Subcutaneous adipose tissue (tissue), 4 donors: ENCODE measurements around the gene FN3KRP. TPM values are rescaled to one million over a fixed set of nuclear protein-coding genes. Genes with fewer than 3 reads are reported as not detected.

Experiments used
- total RNA-seq, 4 donors: library from RNA; depleted of rRNA; stranded (reverse); fragments of >200 nt; gene quantifications; one replicate each; pipeline ENCODE4 v1.1.0, GENCODE V29; 2016
- TF ChIP-seq, protein P1 (sequence below): fragments of 450-650 bp; IDR thresholded peaks from one replicate; pipeline ENCODE4 v1.5.1; 2016; ENCODE audit warnings: low read depth, mild to moderate bottlenecking, control low read depth, antibody characterized with exemption, moderate library complexity

FN3KRP gene
- total RNA-seq, 4 donors from 2014 or later = 10.0 to 23.9 (median 12.1) TPM

DNA sequence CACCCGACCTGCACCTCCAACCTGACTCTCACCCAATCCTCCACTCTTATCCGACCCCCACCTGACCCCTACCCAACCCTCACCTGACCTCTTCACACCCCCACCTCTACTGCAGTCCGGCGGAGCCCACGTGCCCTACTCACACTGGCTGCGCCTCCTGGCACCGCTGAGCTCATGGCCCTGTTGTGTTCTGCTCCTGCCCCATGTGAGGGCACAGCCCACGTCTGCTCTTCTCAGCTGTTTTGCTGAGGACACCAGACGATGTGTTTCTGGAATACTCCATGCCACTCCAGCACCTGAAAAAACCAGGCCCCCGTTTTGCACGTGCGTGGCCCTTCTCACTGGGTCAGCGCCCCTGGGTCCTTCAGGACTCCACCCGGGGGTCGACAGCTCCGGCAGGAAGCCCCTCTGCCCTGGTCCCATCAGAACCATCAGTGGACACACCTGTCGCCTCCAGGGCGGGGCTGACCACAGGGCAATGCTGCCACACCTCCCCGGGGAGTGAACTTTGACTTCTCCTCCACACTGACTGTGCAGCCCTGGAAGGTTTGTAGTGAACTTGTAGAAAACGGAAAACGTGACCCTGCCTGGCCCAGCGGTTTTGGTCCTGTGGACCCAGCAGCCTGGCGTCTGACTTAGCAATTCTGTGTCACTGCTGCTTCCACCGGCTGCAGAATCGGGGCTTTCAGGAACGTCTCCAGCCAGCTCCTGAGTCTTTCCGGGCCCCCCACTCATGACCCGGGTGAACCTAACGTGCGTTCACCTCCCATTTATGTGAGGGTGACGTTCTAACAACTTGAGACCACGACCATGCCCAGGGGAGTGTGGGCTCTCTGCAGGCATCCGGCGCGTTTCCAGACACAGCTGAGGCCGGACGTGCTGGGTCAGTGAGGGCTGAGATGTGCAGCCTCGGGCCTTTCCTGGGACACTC is 12.3 kb upstream of the FN3KRP start:
- TF ChIP-seq, protein P1, sequence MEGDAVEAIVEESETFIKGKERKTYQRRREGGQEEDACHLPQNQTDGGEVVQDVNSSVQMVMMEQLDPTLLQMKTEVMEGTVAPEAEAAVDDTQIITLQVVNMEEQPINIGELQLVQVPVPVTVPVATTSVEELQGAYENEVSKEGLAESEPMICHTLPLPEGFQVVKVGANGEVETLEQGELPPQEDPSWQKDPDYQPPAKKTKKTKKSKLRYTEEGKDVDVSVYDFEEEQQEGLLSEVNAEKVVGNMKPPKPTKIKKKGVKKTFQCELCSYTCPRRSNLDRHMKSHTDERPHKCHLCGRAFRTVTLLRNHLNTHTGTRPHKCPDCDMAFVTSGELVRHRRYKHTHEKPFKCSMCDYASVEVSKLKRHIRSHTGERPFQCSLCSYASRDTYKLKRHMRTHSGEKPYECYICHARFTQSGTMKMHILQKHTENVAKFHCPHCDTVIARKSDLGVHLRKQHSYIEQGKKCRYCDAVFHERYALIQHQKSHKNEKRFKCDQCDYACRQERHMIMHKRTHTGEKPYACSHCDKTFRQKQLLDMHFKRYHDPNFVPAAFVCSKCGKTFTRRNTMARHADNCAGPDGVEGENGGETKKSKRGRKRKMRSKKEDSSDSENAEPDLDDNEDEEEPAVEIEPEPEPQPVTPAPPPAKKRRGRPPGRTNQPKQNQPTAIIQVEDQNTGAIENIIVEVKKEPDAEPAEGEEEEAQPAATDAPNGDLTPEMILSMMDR = no peak

DNA sequence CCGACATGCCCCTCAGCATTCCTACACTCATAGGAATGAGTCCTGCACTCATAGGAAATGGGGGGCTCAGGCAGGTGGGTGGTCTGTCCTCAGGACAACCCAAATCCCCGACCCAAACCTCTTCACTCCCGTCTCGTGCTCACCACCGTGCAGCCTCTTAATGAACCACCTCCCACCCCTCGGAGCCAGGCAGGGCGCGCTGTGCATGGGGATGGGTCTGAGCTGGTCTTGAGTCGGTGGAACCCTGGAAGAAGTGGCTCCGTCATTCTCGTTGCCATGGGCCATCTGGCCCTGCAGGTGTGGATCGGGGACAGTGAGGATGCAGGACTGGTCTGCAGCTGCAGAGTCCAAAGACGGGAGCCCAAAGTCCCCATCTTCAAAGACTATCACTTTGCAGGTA is 11.6 kb upstream of the FN3KRP start:
- TF ChIP-seq, protein P1 = no peak

DNA sequence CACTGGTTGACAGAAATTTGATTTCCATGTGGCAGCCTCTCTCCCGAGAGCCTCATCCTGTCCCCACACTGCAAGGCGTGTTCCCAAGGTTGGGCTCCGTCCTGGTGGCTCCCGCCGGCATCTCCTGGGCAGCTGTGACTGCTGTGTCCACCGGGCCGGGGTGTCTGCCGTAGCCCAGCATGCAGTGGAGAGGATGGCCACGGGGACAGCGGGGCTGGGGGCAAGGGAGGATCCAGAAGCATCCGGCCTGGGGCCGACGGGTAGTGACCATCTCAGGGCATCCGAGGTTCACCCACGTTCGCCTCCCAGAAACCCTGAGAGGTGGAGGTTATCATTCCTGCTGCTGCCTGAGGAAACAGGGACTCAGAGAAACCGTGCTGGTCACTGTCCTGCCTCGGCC is 10.8 kb upstream of the FN3KRP start:
- TF ChIP-seq, protein P1 = no peak

DNA sequence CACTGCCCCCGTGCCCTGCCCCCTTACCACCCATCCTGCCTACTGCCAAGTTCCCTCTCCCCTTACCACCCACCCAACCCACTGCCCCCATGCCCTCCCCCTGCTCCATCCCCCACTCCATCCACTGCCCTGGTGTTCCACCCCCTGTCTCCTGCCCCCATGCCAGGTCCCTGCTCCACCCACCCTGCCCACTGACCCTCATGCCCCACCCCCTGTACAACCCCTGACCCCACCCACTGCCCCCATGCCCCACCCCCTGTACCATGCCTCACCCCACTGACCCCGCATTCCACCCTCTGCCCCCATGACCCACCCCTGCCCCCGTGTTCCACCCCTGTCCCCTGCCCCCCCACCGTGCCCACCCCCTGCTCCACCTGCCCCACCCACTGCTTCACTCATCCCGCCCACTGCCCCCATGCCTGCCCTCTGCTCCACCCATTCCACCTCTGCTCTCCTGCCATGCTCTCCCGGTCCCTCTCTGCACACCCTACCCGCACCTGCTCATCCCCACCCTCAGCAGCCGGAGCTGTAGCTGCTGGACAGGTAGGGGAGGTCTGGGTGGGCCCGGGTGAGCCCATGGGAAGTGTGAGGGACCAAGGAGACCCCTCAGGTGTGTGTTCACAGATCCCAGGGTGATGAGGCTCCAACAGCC is 7.4 kb upstream of the FN3KRP start:
- TF ChIP-seq, protein P1 = no peak

DNA sequence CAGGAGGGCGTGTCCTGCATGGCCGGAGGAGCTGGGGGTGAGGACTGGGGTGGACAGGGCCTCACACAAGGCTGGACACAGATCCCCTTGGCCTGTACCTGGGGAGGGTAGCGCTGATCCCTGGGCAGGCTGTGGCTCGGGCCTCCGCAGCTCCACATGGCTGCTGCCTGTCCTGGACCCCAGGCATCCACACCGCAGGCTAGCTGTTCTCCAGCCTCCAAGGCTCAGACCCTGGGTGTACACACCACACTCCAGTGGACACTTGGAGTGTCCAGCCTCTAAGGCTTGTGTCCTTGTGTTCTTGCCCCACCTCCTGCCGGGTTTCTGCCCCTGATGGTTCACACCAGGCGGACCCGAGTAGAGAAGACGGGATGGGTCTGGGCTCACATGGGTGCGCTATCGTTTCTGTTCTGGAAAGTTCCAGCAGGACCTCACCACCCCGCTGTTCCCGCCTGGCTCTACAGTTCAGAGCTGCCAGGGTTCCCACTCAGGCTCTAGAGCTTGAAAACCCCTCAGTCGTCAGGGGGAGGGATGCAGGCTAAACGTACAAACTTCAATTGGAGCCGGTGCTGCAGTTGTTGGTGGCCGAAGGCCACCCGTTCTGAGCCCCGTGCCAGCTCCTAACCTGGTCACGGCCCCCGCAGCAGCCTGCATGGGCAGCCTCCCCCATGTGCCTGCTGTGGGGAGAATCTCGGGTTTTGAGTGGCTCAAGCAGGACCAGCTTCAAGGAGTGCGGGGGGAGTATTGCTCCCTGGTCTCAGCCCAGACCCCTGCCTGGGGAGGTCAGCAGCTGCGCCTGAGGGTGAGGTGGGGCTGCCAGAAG is 6.6 kb upstream of the FN3KRP start:
- TF ChIP-seq, protein P1 = no peak

DNA sequence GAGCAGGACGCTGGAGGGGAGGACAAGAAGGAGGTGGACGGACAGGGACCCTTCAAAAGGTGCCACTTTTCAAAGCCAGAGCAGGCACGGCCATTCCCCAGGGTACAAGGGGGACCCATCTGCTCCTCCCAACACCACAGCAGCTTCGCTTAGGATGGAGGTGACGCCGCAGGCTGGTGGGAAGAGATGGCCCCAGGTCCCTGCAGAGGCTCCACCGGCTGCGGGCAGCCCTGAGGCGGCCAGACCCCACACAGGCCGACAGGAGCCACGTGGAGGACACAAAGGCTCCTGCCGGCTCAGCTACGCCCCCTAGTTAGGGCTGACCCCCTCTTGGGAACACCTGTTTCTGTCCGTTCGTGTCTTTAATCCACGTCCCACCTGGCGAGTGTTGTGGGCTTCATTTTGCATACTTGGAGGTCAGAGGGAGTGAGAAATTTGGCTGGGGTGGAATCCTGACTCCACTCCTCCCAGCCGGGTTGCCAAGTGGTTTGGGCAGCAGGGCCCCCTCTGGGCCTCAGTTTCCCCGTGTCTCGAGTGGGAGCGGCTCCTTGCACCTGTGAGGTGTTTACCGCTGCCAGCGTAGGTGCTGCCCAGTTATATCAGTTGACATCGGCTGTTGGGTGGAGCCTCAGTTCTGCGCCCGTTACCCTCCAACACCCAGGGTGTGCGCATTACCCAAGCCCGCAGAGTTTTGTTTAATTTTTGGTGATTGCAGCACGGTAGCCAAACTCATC is 5.8 kb upstream of the FN3KRP start:
- TF ChIP-seq, protein P1 = no peak
